Loucy (cell line): ENCODE data around the gene RADX.

Source experiments
- H2AFZ ChIP-seq: fragments of 200-600 bp; sonication (generic); 2 replicates; pipeline ENCODE4 v1.6.0; 2016; ENCODE audit warnings: antibody characterized with exemption, mild to moderate bottlenecking, low read length, moderate library complexity
- H3F3A ChIP-seq: fragments of 200-600 bp; 2 replicates; pipeline ENCODE4 v1.6.0; 2016; ENCODE audit warnings: antibody characterized with exemption, low read depth, mild to moderate bottlenecking
- H3K27me3 ChIP-seq: fragments of 200-600 bp; sonication (generic); 2 replicates; pipeline ENCODE4 v1.6.1; 2014; ENCODE audit warnings: low read length, mild to moderate bottlenecking; ENCODE audit not compliant: insufficient read depth, poor library complexity, severe bottlenecking
- H3K36me3 ChIP-seq: fragments of 200-600 bp; sonication (generic); 2 replicates; pipeline ENCODE4 v1.6.1; 2016; ENCODE audit warnings: low read length; ENCODE audit not compliant: insufficient read depth
- H3K4me1 ChIP-seq: fragments of 200-600 bp; sonication (generic); 2 replicates; pipeline ENCODE4 v1.5.1; 2014; ENCODE audit warnings: low read length, mild to moderate bottlenecking; ENCODE audit not compliant: insufficient read depth, poor library complexity, severe bottlenecking
- H3K4me2 ChIP-seq: fragments of 200-600 bp; sonication (generic); 2 replicates; pipeline ENCODE4 v1.6.0; 2014; ENCODE audit warnings: antibody characterized with exemption, low read length, low read depth, mild to moderate bottlenecking; ENCODE audit not compliant: poor library complexity, severe bottlenecking
- H3K4me3 ChIP-seq: fragments of 200-600 bp; sonication (generic); 2 replicates; pipeline ENCODE4 v1.5.1; 2014; ENCODE audit warnings: low read length, mild to moderate bottlenecking, mixed read lengths; ENCODE audit not compliant: poor library complexity, severe bottlenecking
- H3K79me2 ChIP-seq: fragments of 200-600 bp; sonication (generic); 2 replicates; pipeline ENCODE4 v1.6.1; 2014; ENCODE audit warnings: low read length; ENCODE audit not compliant: insufficient read depth
- H3K9ac ChIP-seq: fragments of 200-600 bp; sonication (generic); 2 replicates; pipeline ENCODE4 v1.6.0; 2014; ENCODE audit warnings: mild to moderate bottlenecking, low read depth, low read length, moderate library complexity; ENCODE audit not compliant: poor library complexity, severe bottlenecking
- H3K9me2 ChIP-seq: fragments of 200-600 bp; sonication (generic); replicated peaks from 2 replicates; pipeline ENCODE4 v1.6.1; 2016; ENCODE audit warnings: low read depth, low read length, mixed read lengths
- H3K9me3 ChIP-seq: fragments of 200-600 bp; sonication (generic); 2 replicates; pipeline ENCODE4 v1.6.1; 2014; ENCODE audit warnings: mild to moderate bottlenecking, antibody characterized with exemption, low read length, low read depth; ENCODE audit not compliant: insufficient read depth
- H4K20me1 ChIP-seq: fragments of 200-600 bp; sonication (generic); 2 replicates; pipeline ENCODE4 v1.6.0; 2014; ENCODE audit warnings: antibody characterized with exemption, low read length, mild to moderate bottlenecking; ENCODE audit not compliant: insufficient read depth, poor library complexity, severe bottlenecking
- CTCF ChIP-seq: fragments of 200-600 bp; sonication (generic); conservative IDR thresholded peaks from 2 replicates; pipeline ENCODE4 v1.5.1; 2014; ENCODE audit warnings: mild to moderate bottlenecking, antibody characterized with exemption, low read length
- EZH2phosphoT487 ChIP-seq: fragments of 200-600 bp; IDR thresholded peaks from 2 replicates; pipeline ENCODE4 v1.6.1; 2018; ENCODE audit warnings: antibody characterized with exemption, mild to moderate bottlenecking, moderate library complexity, borderline replicate concordance

Gene RADX

GRCh38 chrX:106611317-106611678 lies 480 bp upstream of the RADX start:
- Histone ChIP-seq H3K79me2 (no peaks in the 10 kb centered on the region), H3K4me2 (no peak overlapping the region), H3K4me3 (no peak overlapping the region), H3K9me3 (no peaks in the 10 kb centered on the region), H3K27me3 (no peaks in the 10 kb centered on the region), H3K9ac (no peak overlapping the region), H3K9me2 (no peaks in the 10 kb centered on the region), H2AFZ (no peak overlapping the region), H3K36me3 (no peaks in the 10 kb centered on the region), H3F3A (no peaks in the 10 kb centered on the region), H4K20me1 (no peaks in the 10 kb centered on the region), H3K4me1 (no peaks in the 10 kb centered on the region)
- TF ChIP-seq EZH2phosphoT487 (no peak), CTCF (no peak)

DNA sequence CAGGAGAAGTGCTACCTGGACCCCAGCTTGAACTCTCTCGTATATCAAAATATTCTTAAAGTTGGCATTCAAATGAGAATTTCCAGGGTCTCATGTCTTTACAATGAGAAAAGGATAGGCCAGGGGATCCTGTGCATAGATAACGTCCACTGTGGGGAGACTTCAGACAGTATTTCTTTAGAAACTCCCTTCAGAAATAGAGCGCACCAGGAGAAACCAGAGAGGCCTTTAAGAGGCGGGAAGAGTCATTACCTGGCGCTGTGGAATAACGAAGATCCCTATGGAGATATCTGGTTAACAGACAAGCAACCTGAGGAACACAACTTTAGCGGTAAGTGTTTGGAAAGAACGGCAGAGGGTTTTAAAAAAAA lies 600 bp downstream of the RADX start:
- no peak overlapping the region for H3K4me3 ChIP-seq
- H3K79me2 ChIP-seq, result no peaks in the 10 kb centered on the region
- no peaks in the 10 kb centered on the region for H3K36me3 ChIP-seq
- H3F3A ChIP-seq, result no peaks in the 10 kb centered on the region
- TF ChIP-seq EZH2phosphoT487 (no peak), CTCF (no peak)
- no peak overlapping the region for H3K4me2 ChIP-seq
- no peaks in the 10 kb centered on the region for H4K20me1 ChIP-seq
- no peaks in the 10 kb centered on the region for H3K9me2 ChIP-seq
- H3K9ac ChIP-seq, result no peak overlapping the region
- H3K4me1 ChIP-seq, result no peaks in the 10 kb centered on the region
- H2AFZ ChIP-seq, result no peak overlapping the region
- no peaks in the 10 kb centered on the region for H3K27me3 ChIP-seq
- H3K9me3 ChIP-seq, result no peaks in the 10 kb centered on the region

DNA sequence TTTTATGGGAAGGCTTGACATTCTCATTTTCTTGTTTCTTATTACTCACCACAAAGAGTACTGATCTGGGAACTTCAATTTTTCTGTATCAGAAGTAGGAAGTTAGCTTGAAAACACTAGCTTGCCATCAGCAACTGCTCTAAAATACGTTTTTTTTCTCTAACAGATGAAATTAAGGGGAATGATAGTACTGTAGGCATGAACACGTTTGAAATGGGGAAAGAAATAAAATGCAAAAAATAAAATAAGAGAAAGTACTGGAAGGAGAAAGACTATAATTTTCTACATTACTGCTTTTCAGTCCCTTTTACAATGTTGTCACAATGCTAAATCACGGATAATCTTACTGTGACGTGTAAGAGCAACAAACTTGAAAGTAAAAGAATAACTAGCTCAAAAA lies 1.5 kb downstream of the RADX start:
- no peaks in the 10 kb centered on the region for H3F3A ChIP-seq
- H3K4me3 ChIP-seq, result no peak overlapping the region
- no peaks in the 10 kb centered on the region for H3K4me1 ChIP-seq
- H3K27me3 ChIP-seq, result no peaks in the 10 kb centered on the region
- H4K20me1 ChIP-seq, result no peaks in the 10 kb centered on the region
- H3K9ac ChIP-seq, result no peak overlapping the region
- TF ChIP-seq EZH2phosphoT487, result no peak
- no peak for TF ChIP-seq CTCF
- H2AFZ ChIP-seq, result no peak overlapping the region
- no peaks in the 10 kb centered on the region for H3K79me2 ChIP-seq
- H3K9me3 ChIP-seq, result no peaks in the 10 kb centered on the region
- no peak overlapping the region for H3K4me2 ChIP-seq
- no peaks in the 10 kb centered on the region for H3K9me2 ChIP-seq
- H3K36me3 ChIP-seq, result no peaks in the 10 kb centered on the region

DNA sequence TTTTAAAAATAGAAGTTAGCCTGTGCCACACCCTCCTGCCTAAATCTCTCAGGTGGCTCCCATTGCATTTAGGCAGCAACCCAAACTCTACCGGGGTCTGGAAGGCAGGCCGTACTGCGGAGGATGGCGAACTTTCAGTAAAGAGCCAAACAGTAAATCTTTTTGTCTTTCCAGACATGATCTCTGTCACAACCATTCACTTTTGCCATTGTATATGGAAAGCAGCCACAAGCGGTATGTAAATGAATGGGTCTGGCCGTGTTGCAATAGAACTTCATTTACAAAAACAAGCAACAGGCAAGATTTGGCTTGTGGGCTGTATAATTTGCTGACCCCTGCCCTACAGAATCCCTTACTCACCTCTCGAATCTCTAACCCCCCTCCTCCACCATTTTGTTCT lies 3.3 kb downstream of the RADX start:
- no peaks in the 10 kb centered on the region for H3K79me2 ChIP-seq
- no peaks in the 10 kb centered on the region for H3K27me3 ChIP-seq
- TF ChIP-seq EZH2phosphoT487 (no peak), CTCF (no peak)
- H3K9me3 ChIP-seq, result no peaks in the 10 kb centered on the region
- no peaks in the 10 kb centered on the region for H3K36me3 ChIP-seq
- no peak overlapping the region for H3K9ac ChIP-seq
- no peaks in the 10 kb centered on the region for H4K20me1 ChIP-seq
- H3F3A ChIP-seq, result no peaks in the 10 kb centered on the region
- H3K4me2 ChIP-seq, result no peak overlapping the region
- H3K9me2 ChIP-seq, result no peaks in the 10 kb centered on the region
- H3K4me3 ChIP-seq, result no peak overlapping the region
- H2AFZ ChIP-seq, result no peak overlapping the region
- H3K4me1 ChIP-seq, result no peaks in the 10 kb centered on the region
